K562 (cell line): ENCODE data around the gene MGST1.

Experiments used
- ELF4 ChIP-seq: fragments of 450-650 bp; formaldehyde crosslinking; IDR thresholded peaks from 2 replicates; pipeline ENCODE4 v1.4.0; 2022; ENCODE audit warnings: missing genetic modification characterization
- EZH2 ChIP-seq: IDR thresholded peaks from 2 replicates; pipeline ENCODE4 v1.6.1; 2012; ENCODE audit warnings: low read depth, mild to moderate bottlenecking, inconsistent platforms, low read length, borderline replicate concordance
- KLF1 ChIP-seq: fragments of 450-650 bp; IDR thresholded peaks from 2 replicates; pipeline ENCODE4 v1.6.1; 2016; ENCODE audit warnings: missing genetic modification characterization, missing compliant biosample characterization
- PHF20 ChIP-seq: fragments of 450-650 bp; IDR thresholded peaks from 2 replicates; pipeline ENCODE4 v1.6.1; 2018; ENCODE audit not compliant: partially characterized antibody
- POLR2A ChIP-seq: fragments of 450-650 bp; conservative IDR thresholded peaks from 2 replicates; pipeline ENCODE4 v1.6.1; 2016
- POLR2AphosphoS5 ChIP-seq: IDR thresholded peaks from 2 replicates; pipeline ENCODE4 v1.6.1; 2011; ENCODE audit warnings: mild to moderate bottlenecking, low read depth, low read length, moderate library complexity; ENCODE audit not compliant: control insufficient read depth, insufficient read depth
- SMAD3 ChIP-seq: fragments of 450-650 bp; formaldehyde crosslinking; conservative IDR thresholded peaks from 2 replicates; pipeline ENCODE4 v1.4.0; 2020; ENCODE audit warnings: mild to moderate bottlenecking
- ZBTB17 ChIP-seq: fragments of 450-650 bp; formaldehyde crosslinking; IDR thresholded peaks from 2 replicates; pipeline ENCODE4 v1.4.0; 2020; ENCODE audit warnings: mild to moderate bottlenecking
- ZNF274 ChIP-seq: IDR thresholded peaks from 2 replicates; pipeline ENCODE4 v1.6.1; 2011; ENCODE audit warnings: low read depth, mild to moderate bottlenecking, low read length, moderate library complexity, borderline replicate concordance
- ZNF512 ChIP-seq: IDR thresholded peaks from 2 replicates; pipeline ENCODE4 v1.6.1; 2016; ENCODE audit warnings: missing genetic modification characterization, missing compliant biosample characterization
- TF ChIP-seq, protein P1 (sequence below), 3 experiments: IDR thresholded peaks in 2 of 3; conservative IDR thresholded peaks in 1 of 3; 2 replicates each; pipeline ENCODE4 v1.5.1; 2011 to 2012; ENCODE audit warnings: low read length in 3 of 3, mild to moderate bottlenecking in 3 of 3, control low read depth in 2 of 3, improper control_type of control experiment in 1 of 3, inconsistent platforms in 1 of 3, low read depth in 1 of 3, mixed read lengths in 1 of 3, moderate library complexity in 1 of 3; ENCODE audit not compliant: insufficient read depth in 2 of 3
- TF ChIP-seq, protein P2 (sequence below): sonication (generic); formaldehyde crosslinking; IDR thresholded peaks from 2 replicates; pipeline ENCODE4 v1.8.0; 2022; ENCODE audit warnings: missing genetic modification reagents, mild to moderate bottlenecking, borderline replicate concordance

GRCh38 chr12:16299403-16299802 is 48.0 kb upstream of the MGST1 start:
- TF ChIP-seq, protein P1, sequence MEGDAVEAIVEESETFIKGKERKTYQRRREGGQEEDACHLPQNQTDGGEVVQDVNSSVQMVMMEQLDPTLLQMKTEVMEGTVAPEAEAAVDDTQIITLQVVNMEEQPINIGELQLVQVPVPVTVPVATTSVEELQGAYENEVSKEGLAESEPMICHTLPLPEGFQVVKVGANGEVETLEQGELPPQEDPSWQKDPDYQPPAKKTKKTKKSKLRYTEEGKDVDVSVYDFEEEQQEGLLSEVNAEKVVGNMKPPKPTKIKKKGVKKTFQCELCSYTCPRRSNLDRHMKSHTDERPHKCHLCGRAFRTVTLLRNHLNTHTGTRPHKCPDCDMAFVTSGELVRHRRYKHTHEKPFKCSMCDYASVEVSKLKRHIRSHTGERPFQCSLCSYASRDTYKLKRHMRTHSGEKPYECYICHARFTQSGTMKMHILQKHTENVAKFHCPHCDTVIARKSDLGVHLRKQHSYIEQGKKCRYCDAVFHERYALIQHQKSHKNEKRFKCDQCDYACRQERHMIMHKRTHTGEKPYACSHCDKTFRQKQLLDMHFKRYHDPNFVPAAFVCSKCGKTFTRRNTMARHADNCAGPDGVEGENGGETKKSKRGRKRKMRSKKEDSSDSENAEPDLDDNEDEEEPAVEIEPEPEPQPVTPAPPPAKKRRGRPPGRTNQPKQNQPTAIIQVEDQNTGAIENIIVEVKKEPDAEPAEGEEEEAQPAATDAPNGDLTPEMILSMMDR (IDR thresholded peaks at IDR 0.05 in 2 of 3, conservative IDR thresholded peaks at IDR 0.05 in 1 of 3; ENCODE audit: insufficient read depth in 2 of 3, low read depth in 1 of 3, low read length in 3 of 3): no peak
- TF ChIP-seq ZNF274: no peak
- TF ChIP-seq ELF4 (CRISPR knock-in tag): no peak
- no peak for TF ChIP-seq KLF1 (tag)
- no peak for TF ChIP-seq POLR2AphosphoS5
- TF ChIP-seq PHF20: no peak
- TF ChIP-seq POLR2A: no peak
- no peak for TF ChIP-seq ZNF512
- TF ChIP-seq SMAD3 (CRISPR knock-in tag): no peak
- no peak for TF ChIP-seq EZH2
- TF ChIP-seq ZBTB17 (CRISPR knock-in tag): no peak
- TF ChIP-seq, protein P2, sequence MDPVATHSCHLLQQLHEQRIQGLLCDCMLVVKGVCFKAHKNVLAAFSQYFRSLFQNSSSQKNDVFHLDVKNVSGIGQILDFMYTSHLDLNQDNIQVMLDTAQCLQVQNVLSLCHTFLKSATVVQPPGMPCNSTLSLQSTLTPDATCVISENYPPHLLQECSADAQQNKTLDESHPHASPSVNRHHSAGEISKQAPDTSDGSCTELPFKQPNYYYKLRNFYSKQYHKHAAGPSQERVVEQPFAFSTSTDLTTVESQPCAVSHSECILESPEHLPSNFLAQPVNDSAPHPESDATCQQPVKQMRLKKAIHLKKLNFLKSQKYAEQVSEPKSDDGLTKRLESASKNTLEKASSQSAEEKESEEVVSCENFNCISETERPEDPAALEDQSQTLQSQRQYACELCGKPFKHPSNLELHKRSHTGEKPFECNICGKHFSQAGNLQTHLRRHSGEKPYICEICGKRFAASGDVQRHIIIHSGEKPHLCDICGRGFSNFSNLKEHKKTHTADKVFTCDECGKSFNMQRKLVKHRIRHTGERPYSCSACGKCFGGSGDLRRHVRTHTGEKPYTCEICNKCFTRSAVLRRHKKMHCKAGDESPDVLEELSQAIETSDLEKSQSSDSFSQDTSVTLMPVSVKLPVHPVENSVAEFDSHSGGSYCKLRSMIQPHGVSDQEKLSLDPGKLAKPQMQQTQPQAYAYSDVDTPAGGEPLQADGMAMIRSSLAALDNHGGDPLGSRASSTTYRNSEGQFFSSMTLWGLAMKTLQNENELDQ (CRISPR knock-in tag): no peak
